Activated CD8-positive, alpha-beta memory T cell treated with anti-CD3 and anti-CD28 coated beads, Interleukin-2, amount 50 U/mL, for 24 hours (primary cell): Measurements from ENCODE around the gene KDM1A.

Source experiments
- DNase-seq: peaks from one replicate; pipeline ENCODE4 v3.0.0-alpha.2; 2020; ENCODE audit errors: extremely low read depth

KDM1A gene

GRCh38 chr1:23013657-23014056 is 5.6 kb upstream of the KDM1A start:
- no peak for DNase-seq

DNA sequence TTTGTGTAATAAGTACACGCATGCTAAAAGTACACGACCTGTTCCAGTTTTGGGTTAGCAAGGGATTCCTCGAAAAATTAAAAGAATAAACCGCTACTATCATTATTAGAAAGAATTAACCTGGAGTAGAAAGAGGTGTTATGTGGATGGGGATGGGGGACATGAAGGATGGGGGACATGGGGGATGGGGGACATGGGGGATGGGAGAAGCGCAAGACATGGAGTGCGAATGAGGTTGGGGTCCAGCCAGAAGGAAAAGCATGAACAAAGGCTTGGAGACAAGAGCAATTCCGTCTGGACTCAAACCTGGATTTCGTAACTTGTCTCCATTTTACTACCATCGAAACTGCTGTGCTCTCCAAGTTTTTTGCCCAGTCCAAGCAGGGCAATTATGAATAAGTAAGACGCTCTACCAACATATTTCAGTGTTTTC is 591 bp upstream of the KDM1A start:
- no peak for DNase-seq

- no peak for DNase-seq
Observed at GRCh38 chr1:23019863-23020625, 776 bp downstream of the KDM1A start.

DNA sequence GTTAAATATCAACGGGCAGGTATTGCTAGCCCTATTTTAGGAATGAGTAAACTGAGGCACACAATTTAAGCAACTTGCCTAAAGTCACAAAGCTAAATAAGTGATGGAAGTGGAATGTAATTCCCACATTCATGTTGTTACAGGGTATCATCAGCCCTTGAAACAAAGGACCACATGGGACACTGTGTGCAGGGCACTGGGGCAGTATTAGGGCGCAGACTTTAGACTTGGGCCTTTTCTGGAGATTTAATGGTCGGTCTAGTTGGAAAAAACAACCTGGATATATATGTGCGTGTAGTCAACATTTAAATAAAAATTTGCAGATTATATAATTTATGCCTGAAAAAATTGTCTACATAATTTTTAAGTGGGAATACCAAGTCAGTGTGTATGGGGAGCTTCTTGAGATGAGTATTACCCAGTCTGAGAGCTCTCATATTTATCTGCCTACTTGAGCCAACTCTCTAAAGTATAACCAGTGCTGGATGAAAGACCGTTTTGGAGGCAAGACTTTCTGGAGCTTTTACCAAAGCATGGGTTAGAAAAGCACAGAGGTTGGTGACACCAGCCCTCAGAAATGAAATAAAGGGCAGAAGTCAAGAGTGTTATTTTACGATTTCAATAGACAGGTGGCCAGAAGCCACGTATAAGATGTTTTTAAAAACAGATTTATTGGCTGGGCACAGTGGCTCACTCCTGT is 1.6 kb downstream of the KDM1A start:
- DNase-seq, result no peak

DNA sequence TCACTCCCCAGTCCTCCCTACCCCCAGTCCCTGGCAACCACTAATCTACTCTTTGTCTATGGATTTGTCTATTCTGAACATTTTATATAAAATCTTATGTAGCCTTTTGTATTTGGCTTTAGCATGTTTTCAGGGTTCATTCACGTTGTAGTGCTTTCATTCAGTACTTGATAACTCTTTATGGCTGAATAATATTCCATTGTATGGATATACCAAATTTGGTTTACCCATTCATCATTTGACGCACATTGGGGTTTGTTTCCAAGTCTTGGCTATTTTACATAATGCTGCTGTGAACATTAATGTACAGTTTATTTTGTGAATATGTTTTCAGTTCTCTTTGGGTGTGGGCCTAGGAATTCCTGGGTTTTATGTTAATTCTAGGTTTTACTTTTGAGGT is 2.6 kb downstream of the KDM1A start:
- DNase-seq, result no peak

- no peak for DNase-seq
Observed at GRCh38 chr1:23023174-23023845, 4.0 kb downstream of the KDM1A start.

DNA sequence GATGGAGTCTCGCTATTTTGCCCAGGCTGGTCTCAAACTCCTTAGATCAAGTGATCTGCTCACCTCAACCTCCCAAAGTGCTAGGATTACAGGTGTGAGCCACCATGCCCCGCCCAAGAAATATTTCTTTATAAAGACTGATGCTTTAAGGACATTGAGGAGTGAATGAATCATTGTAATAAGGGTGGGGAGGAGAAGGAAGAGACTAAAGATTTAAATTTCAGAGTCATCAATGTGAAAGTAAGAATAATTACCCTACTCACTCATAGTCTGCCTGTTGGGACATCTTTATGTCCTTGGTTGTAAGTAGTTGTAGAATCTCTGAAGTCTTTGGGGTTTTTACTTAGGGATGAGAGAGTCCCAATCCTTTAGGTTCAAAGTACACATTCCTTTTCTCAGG is 7.3 kb downstream of the KDM1A start:
- no peak for DNase-seq

- DNase-seq, result no peak
Observed at GRCh38 chr1:23027352-23027907, 8.2 kb downstream of the KDM1A start.

DNA sequence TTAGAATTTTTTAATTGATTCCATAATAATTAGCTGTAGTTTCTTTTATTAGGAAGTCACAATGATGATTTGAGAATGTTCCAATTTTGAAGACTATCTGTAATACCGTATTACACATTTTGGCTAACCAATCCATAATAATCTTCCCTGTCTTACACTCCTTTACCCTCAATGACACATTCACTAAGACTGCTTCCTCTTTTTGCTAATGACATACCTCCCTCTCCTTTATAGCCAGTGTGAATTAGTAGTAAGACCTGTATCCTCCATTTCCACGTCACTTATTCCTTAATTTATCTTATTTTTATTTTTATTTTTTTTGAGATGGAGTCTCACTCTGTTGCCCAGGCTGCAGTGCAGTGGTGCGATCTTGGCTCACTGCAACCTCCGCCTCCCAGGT is 10.1 kb downstream of the KDM1A start:
- DNase-seq, result no peak

- DNase-seq, result no peak
Observed at GRCh38 chr1:23035823-23036452, 16.7 kb downstream of the KDM1A start.

- DNase-seq, result no peak
Observed at GRCh38 chr1:23037081-23037740, 17.9 kb downstream of the KDM1A start.

GRCh38 chr1:23039308-23039826 is 20.1 kb downstream of the KDM1A start:
- no peak for DNase-seq

GRCh38 chr1:23040509-23040908 is 21.2 kb downstream of the KDM1A start:
- no peak for DNase-seq

DNA sequence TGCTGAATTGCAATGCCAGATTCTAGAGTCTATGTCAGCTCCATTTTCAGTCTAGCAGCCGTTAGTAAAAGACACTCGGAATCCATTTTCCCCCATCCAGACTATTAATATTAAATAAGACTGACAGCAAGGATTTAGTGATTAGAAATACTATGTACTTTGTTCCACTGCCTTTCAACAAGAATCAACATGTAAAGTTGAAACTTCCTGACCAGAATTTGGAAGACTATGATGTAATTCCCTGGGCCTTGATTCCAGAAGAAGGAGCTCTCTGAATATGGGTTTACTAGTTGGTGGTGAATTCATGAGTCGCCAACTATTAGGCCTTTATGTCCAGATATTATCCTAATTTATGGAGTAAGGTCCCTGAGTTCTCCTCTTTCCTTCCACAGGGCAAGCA is 24.8 kb downstream of the KDM1A start:
- no peak for DNase-seq

DNA sequence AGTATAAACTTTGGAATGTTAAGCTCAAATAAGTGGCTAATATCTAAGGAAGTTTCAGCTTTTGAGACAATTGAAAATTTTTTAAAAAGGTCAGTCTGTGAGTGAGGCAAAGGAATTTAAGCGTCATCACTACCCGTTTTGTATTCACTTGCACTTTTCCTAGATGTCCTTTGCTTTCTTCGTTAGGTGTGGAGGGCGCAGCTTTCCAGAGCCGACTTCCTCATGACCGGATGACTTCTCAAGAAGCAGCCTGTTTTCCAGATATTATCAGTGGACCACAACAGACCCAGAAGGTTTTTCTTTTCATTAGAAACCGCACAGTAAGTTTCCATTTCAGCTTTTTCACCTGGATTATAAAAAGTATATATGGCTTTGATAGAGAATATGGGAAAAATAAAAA is 30.9 kb downstream of the KDM1A start:
- DNase-seq, result no peak

- no peak for DNase-seq
Observed at GRCh38 chr1:23051290-23051909, 32.1 kb downstream of the KDM1A start.

- no peak for DNase-seq
Observed at GRCh38 chr1:23057301-23057700, 38.0 kb downstream of the KDM1A start.

DNA sequence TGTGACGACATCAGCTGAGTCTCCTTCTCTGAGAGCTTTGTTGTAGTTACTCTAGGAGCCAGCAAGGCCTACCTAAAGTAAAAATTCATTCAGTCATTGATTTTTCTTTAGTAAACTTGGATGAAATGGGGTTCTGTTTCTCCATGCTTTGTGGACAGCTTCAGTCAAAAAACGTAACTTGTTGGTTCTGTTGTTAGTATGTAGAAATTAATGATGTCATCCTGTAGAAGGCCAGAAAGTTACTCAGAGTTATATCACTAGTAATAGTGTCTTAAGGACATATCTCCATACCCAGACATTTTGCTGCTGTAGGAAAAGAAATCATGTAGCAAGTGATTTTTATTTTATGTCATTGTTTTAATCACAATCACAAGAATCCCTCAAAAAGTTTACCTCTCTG is 43.0 kb downstream of the KDM1A start:
- DNase-seq, result no peak

DNA sequence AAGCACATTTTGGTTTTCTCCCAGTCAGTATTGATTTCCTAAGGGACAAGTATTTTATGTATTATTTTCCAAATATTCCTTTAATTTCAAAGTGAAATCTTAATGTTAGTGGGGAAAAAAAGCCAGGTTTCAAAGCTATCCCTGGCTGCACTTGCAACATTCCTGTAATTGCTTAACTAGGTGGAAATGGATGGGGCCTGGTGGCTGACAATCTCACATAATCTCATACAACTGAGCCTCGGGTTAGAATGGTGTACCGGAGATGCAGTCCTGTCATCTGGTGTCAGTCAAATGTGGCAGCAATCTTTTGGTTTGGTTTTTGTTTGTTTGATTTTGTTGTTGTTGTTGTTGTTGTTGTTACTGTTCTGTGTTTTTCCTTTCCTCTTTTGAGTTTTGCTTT is 46.1 kb downstream of the KDM1A start:
- no peak for DNase-seq

DNA sequence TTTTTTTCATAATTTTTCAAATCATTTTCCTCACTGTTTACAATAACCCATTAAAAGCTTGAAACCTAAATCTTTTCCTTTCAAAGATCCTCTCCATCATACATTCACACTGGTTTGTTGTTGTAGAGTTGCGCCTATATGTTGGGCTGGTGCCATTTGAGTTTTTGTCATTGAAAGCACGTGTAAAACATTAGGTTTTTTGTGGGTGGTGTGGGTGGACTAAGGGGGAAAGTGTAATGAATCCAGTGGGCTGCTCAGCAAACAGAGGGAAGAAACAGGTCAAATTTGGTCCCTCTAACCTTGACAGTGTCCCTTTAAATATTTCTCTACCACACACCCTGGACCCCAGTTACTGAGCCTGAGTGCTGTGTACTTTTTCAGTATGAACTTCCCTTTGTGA is 46.8 kb downstream of the KDM1A start:
- DNase-seq, result no peak

DNA sequence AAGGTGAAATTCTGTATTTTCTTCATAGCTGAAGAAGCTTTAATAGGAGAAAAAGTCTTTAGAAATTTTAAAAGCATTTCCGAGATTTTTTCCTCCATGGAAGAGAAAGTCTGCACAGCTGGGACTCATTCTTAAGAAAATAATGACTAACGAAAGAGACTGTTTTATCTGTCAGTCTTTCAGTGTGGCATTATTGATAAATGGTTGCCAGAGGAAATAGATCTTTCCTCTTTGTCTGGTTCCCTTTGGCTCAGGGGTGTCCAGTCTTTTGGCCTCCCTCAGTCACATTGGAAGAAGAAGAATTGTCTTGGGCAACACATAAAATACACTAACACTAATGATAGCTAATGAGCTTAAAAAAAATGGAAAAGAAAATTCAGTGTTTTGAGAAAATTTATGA is 49.9 kb downstream of the KDM1A start:
- DNase-seq, result no peak
